HEK293T (cell line): ENCODE results near the gene FOXL1.

Experiments
- PKNOX1 ChIP-seq: fragments of 450-650 bp; IDR thresholded peaks from 2 replicates; pipeline ENCODE4 v1.6.1; 2016
- SUZ12 ChIP-seq: fragments of 450-650 bp; IDR thresholded peaks from 2 replicates; pipeline ENCODE4 v1.6.1; 2016; ENCODE audit warnings: mild to moderate bottlenecking

DNA sequence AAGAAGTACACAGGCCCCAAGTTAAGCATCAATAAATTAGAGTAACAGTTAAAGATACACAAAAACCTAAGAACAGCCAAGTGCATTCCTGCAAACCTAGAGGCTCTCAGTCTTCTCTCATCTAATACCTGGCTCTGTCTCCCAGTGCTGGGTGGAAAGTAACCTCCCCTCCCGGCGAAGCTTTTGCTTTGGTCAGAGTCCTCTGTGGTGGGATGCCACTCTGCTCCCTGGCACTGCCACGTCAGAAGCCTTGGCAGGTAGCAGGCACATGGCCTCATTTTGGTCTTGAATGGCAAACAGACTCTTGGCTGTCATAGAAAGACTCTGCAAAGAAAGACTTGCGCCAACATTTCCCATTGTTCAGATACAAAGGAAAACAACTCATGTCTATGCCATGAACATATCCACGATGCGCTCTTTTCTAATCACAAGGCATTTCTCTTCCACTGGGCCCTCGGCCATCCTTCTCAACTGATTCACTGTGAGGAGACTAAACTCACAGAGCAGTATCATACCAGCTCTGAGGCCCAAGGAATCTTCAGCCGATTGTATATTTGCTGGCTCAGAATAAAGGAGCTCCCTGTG, 44.5 kb upstream of the FOXL1 start:
- no peak for TF ChIP-seq PKNOX1
- TF ChIP-seq SUZ12 = no peak
